ENCODE data around the gene CALM3.
"Not testable (repeated sequence)": the region's sequence is repeated elsewhere in the genome, so short reads cannot be mapped to it uniquely, and the experiment has no call there.

CALM3 gene

DNA sequence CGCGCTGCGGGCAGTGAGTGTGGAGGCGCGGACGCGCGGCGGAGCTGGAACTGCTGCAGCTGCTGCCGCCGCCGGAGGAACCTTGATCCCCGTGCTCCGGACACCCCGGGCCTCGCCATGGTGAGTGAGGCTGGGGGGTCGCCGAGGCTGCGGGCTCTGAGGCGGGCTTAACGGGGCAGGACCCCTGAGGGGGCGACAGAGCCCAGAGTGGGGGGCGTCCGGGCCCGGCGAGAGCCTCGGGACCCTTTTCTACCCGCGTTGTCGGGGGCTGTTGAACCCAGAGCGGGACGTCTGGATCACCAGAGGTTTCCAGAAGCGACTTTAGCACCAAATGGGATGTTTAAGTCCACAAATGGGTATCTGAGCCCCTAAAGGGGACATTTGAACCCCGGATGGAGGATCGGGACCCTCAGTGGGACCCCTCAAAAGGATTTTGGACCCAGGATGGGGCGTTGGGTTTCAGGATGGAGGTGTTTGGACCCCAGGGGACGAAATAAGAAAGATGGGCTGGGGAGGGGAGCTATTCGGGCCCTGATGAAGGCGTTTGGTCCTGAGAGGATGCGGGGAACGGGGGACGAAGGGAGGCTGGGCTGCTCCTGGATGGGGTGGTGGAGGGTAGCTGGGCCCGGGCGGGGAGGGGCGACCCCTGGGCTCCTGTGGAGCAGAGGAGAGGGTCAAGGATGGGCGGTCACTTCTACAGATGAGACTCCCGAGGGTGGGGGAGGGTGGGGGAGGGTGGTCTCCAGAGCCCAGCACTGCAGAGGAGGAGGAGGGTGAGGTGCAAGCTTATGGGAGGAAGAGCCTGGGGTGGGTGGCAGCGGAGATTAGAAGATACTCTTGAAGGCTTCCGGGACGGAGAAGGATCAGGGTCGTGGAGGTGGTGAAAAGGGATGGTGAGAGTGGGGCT, at the start of gene CALM3:
TSS of gene CALM3 (plus strand) at position 13 of the 907 bp plus-strand sequence. CDS start at position 118, 105 bp downstream.
- DNase-seq (ENCODE audit: low spot score) = peak; percentile 25

DNA sequence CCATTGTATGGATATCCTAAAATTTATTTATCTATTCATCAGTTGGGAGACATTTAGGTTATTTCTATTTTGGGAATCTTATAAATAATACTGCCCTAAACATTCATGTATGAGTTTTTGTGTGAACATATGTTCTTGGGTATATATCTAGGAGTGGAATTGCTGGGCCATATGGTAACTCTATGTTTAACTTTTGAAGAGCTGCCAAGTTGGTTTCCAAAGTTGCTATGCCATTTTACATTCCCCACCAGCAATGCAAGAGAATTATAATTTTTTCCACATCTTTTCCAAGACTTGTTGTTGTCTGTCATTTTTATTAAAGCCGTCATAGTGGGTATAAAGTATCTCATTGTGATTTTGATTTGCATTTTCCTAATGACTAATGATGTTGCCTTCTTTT, 48.2 kb upstream of the CALM3 start:
- DNase-seq (ENCODE audit: low spot score) = no peak

DNA sequence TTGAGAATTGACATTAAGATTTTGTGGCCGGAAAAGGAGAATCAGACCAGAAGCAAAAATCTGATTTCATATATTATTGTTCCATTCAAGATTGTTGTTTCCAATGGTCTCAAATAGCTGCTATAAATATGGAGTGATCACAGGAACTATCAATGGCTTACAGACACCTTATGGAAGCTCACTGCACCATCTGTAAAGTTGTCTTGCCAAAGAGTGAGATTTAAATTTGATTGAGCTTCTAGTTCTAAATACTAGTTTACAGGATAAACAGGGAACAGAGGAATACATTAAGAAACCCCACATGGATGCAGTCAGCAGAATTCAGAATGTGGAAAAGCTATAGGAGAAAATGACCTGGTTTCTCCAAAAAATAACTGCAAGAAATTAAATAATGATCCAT, 47.0 kb upstream of the CALM3 start:
- DNase-seq (ENCODE audit: low spot score) = no peak

DNA sequence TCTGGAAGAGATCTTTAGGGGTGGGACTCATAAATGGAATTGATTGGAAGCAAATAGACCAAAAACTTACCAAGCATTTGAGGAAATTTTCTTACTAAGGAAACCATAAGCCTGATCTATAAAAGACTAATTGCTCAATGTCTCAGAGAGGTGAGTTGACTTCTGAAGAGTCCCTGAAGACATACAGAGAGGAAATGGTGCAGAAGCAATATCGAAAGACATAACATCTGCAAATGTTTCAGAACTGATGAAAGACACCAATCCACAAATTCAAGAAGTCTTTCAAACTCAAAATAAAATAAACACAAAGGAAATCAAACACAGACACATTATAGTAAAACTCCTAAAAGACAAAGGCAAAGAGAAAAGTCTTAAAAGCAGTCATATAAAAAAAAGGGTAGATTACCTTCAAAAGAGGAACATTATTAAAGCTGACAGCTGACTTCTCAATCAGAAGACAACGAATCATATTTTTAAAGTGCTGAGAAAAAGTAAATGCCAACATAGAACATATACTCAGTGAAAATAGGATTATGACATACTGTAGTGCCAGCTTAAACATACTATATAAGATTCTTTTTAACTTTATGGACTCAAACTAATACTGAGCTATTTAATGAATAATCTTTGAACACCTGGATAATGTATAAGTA, 45.4 kb upstream of the CALM3 start:
- DNase-seq (ENCODE audit: low spot score) = no peak

DNA sequence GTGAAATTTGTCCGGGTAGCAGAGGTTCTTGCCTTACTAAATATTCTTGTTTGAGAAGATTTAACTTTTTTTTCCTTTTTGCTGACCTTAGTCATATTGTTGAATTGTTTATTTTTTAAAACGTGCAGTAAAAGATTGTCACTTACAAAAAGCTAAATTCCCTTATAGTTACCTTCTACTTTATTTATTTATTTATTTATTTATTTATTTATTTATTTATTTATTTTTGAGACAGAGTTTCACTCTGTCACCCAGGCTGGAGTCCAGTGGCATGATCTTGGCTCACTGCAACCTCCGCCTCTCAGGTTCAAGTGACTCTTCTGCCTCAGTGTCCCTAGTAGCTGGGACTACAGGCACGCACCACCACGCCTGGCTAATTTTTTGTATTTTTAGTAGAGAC, 44.7 kb upstream of the CALM3 start:
- not testable (repeated sequence) for DNase-seq (ENCODE audit: low spot score)

DNA sequence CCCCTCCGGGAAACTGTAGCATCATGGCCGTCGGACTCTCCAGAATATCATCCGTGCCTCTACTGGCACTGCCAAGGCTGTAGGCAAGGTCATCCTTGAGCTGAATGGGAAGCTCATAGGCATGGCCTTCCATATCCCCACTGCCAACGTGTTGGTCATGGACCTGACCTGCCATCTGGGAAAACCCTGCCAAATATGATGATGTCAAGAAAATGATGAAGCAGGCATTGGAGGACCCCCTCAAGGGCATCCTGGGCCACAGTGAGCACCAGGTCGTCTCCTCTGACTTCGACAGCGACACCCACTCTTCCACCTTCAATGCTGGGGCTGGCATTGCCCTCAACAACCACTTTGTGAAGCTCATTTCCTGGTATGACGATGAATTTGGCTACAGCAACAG, 41.9 kb upstream of the CALM3 start:
- DNase-seq (ENCODE audit: low spot score) = no peak

DNA sequence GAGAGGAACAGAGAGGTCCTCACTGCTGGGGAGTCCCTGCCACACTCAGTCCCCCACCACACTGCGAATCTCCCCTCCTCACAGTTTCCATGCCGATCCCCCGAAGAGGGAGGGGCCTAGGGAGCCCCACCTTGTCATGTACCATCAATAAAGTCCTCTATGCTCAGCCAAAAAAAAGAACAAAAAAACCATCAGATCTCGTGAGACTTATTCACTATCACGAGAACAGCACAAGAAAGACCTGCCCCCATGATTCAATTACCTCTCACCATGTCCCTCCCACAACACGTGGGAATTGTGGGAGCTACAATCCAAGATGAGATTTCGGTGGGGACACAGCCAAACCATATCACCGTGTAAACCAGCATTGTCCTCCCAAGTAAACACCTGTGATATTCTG, 41.5 kb upstream of the CALM3 start:
- not testable (repeated sequence) for DNase-seq (ENCODE audit: low spot score)

DNA sequence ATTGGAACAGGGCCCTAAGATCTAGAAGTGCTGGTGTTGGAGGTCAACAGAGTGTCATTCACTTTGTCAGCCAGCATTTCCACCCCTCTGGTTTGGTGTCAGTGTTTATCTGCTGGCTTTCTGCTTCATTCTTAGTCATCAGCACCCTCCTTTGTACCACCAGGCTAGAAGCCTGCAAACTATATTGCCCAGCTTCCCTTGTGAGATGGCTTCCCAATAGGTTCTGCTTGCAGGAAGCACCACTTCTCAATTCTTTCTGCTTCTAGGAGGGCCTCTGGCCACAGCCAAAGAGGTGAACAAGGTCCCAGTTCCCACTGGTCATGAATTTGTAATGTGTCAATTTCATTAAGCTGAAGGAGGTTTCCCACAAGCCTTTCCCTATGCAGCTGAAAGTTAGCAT, 36.4 kb upstream of the CALM3 start:
- no peak for DNase-seq (ENCODE audit: low spot score)

DNA sequence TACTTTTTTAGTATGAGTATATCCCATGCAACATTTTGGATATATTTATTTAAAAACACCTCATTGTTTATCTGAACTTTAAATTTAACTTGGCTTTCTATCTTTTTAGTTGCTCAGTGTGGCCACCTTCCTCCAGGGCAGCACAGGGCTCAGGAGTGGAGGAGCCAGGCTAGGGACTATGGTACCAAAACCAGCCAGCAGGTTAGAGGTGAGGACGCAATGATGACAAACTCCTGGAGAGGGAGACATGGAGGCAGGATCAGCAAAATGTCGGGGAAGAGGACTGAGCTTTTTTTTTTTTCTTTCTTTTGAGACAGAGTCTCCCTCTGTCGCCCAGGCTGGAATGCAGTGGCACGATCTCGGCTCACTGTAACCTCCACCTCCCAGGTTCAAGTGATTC, 29.6 kb upstream of the CALM3 start:
- DNase-seq (ENCODE audit: low spot score) = peak; percentile 32

DNA sequence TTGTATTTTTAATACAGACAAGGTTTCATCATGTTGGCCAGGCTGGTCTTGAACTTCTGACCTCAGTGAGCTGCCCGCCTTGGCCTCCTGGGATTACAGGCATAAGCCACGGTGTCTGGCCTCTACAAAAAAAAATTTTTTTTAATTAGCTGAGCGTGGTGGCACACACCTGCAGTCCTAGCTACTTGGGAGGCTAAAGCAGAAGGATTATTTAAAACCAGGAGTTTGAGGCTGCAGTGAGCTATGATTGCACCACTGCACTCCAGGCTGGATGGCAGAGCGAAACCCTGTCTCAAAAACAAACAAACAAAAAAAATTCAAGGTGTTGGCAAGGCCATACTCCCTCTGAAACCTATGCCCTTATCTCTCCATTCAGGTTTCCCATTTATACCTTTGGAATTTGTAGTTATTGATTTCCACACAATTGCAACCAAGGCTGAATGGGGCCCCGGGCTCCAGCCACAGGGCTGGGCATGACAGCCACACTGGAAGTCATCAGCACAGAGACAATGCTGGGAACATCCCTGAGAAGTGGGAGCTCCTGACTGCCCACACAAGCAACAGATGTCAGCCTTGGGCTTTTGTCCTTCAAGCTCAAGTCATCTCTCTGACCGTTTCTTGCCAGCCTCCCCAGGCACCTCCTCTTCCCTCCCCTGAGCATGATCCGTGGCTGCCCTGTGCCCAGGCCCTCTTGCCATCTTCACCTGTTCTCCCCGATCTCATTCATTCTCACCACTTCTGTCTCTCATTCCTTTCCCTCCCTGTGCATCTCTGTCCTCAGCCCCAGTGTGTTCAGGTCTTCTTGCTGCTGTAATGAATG, 27.2 kb upstream of the CALM3 start:
- DNase-seq (ENCODE audit: low spot score) = no peak

DNA sequence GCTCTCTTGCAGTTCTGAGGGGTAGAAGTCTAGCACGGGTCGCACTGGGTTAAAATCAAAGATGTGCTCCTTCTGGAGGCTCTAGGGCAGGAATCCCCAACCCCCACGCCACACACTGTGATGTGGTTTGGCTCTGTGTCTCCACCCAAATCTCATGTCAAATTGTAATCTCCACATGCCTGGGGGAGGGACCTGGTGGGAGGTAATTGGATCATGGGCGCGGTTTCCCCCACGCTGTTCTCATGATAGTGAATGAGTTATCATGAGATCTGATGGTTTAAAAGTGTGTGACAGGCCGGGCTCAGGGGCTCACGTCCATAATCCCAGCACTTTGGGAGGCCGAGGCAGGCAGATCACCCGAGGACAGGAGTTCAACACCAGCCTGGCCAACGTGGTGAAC, 26.6 kb upstream of the CALM3 start:
- DNase-seq (ENCODE audit: low spot score) = no peak

DNA sequence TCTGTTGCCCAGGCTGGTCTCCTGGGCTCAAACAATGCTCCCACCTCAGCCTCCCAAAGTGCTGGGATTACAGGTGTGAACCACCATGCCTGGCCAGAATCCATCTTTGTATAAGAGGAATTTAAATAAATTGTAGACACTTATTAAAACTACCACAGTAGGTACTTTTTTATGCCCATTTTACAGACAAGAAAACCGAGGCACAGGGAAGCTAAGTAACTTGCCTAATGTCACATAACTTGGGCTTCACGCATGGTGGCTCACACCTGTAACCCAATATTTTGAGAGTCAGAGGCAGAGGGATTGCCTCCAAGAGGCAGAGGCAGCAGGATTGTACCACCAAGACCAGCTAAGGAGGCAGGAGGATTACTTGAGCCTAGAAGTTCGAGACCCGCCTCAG, 22.7 kb upstream of the CALM3 start:
- no peak for DNase-seq (ENCODE audit: low spot score)

DNA sequence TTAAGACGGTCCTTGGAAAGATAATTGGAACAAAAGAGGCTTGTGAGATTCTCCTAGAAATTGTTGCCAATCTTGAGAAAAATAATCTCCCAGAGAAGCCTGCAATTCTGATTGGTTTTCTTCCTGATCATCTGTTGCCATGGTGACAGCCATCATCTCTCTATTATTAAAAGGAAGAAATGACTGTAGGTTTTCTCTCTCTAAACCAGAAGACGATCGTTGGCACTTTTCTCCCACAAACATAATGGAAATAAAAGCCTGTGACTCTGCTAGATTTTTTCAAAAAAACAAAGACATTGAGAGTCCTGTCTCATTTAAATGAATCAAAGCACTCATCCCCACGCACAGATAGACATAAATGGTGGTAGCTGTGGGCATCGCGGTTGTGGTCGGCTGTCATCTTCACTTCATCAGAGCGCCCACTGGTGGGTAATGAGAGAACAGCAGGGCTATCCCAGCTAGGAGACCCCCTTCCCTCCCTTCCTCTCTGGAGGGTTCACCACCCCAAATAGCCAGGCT, 21.7 kb upstream of the CALM3 start:
- peak; percentile 57 for DNase-seq (ENCODE audit: low spot score)

DNA sequence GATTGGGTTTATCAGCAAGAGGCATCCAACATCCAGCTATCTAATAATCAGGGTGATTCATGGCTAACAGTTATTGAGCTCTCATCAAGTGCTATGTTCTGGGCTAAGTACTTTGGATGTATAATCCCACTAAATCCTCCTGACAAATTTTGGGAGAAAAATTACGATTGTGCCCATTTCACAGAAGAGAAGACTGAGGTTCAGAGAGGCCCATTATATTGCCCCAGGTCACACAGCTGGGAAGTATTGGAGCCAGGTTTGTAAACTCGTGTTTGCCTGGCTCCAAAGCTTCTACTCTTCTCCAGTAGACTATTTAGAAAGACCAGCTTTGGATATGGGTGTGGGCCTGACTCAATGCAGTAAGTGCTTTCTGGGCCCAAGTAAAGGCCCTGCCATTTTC, 20.9 kb upstream of the CALM3 start:
- no peak for DNase-seq (ENCODE audit: low spot score)

DNA sequence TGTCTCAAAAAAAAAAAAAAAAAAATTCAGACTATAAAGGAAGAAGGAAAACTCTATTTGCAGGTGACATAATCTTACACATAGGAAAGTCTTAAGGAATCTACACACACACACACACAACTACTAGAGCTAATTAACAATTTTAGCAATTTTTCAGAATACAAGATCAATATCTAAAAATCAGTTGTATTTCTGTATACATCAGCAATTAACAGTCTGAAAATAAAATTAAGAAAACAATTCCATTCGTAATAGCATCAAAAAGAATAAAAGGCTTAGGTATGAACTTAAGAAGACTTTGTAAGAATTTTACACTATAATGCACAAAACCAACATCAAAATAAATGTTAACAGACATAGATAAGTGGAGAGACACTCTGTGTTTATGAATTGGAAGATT, 15.6 kb upstream of the CALM3 start:
- no peak for DNase-seq (ENCODE audit: low spot score)

DNA sequence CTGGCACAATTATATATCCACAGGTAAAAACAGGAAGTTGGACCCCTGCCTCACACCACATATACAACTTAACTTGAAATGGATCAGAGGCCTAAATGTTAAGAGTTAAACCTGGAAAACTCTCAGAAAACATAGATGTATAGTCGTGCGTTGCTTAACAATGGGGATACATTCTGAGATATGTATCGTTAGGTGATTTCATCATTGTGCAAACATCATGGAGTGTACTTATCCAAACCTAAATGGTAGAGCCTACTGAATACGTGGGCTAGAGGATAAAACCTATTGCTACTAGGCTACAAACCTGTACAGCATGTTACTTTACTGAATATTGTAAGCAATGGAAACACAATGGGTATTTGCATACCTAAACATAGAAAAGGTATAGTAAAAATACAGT, 14.8 kb upstream of the CALM3 start:
- no peak for DNase-seq (ENCODE audit: low spot score)

DNA sequence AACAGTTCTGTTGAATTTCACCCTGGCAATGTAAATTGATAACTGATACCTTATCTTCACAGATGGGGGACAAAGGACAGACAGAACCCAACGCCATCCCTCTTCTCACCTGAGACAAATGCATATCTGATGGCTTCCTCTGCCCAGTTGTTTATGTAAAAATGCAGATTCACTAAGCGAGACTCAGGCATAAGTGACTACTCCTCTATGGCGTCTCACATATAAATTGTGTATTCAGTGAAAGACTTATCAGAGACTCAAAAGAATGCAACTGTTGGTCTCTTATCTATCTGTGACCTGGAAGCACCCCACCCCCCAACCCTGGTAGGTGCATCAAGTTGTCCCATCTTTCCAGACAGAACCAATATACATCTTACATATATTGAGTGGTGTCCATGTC, 13.3 kb upstream of the CALM3 start:
- DNase-seq (ENCODE audit: low spot score) = no peak

DNA sequence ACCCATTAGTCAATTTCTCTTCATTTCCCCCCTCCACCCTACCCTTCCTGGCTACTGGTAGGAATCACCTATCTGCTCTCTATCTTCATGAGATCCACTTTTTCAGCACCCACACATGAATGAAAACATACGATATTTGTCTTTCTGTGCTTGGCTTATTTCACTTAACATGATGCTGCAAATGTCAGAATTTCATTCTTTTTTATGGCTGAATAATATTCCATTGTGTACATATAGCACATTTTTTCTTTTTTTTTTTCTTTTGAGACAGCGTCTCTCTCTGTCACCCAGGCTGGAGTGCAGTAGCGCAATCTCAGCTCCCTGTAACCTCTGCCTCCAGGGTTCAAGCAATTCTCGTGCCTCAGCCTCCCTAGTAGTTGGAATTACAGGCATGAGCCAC, 9.9 kb upstream of the CALM3 start:
- no peak for DNase-seq (ENCODE audit: low spot score)

DNA sequence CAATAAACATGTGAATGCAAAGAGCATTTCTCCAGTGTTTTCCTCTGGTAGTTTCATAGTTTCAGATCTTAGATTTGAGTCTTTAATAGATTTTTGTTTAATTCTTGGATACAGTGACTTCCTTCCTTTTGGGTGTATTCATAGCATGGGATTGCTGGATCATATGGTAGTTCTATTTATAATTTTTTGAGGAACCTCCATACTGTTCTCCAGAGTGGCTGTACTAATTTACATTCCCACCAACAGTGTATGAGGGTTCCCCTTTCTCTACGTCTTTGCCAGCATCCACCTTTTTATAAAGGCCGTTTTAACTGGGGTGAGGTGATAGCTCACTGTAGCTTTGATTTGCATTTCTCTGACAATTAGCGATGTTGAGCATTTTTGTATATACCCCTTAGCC, 9.3 kb upstream of the CALM3 start:
- no peak for DNase-seq (ENCODE audit: low spot score)

DNA sequence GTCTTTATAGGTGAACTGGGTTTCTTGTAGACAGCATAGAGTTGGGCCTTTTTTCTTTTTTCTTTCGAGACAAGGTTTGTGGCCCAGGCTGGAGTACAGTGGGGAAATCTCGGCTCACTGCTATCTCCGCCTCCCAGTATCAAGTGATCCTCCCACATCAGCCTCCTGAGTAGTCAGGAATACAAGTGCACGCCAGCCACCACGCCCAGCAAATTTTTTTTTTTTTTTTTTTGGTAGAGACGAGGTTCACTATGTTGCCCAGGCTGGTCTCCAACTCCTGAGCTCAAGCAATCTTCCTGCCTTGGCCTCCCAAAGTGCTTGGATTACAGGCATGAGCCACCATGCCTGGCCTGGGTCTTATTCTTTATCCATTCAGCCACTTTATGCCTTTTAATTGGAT, 5.1 kb upstream of the CALM3 start:
- no peak for DNase-seq (ENCODE audit: low spot score)

DNA sequence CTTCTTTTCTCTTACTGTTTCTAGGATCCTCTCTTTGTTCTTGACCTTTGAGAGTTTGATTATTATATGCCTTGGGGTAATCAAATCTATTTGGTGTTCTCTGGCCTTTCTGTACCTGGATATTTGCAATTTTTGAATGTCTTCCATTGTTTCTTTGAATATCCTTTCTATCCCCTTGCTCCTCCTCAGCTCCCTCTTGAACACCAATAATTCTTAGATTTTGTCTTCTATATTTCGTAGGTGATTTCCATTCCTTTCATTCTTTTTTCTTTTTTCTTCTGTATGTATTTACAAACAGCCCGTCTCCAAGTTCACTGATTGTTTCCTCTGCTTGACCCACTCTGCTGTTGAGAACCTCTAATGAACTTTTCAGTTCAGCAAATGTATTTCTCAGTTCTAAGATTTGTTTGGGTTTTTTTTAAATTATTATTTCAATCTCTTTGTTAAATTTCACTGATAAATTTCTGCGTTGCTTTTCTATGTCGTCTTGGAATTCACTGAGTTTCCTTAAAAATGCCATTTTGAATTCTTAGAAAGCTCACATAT, 2.7 kb upstream of the CALM3 start:
- DNase-seq (ENCODE audit: low spot score) = no peak

DNA sequence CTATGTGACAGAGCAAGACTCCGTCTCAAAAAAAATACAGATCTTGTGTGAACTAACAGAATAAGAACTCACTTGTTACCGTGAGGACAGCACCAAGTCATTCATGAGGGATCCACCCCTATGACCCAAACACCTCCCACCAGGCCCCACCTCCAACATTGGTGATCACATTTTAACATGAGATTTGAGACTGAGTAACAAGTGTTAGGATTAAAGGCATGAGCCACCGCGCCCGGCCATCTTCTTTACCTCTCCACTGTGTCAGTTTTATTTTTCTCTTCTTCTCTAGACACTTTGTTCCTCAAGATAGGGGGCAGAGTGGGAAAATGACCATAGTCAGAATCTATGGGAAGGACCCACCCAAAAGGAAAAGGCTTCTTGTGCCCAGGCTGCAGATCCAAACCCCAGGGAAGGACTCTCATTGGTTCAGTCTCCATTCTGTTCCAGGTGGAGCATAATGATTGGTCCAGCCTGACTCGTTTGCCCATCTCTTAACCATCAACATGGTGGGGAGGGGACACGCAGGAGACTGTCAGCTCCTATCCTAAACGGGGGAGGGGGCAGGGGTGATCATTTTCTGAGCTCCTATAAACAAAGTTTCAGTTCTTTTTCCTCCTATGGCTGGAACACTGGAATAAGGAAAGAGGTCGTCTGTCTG, 1.3 kb upstream of the CALM3 start:
- DNase-seq (ENCODE audit: low spot score) = no peak

All from AG20443 (cell line).